ENCODE results near the gene AGBL4. TPM values are rescaled to one million over a fixed set of nuclear protein-coding genes. Genes with fewer than 3 reads are reported as not detected.

Gene AGBL4
- total RNA-seq, 6 experiments from 2014 or later, result not detected

GRCh38 chr1:48750109-48750508 lies 1273.6 kb downstream of the AGBL4 start:
- Mint-ChIP-seq H3K9me3 (peaks cover 70% of the 10 kb centered on the region), H3K4me1 (ENCODE audit: low read depth) (no peaks in the 10 kb centered on the region)

DNA sequence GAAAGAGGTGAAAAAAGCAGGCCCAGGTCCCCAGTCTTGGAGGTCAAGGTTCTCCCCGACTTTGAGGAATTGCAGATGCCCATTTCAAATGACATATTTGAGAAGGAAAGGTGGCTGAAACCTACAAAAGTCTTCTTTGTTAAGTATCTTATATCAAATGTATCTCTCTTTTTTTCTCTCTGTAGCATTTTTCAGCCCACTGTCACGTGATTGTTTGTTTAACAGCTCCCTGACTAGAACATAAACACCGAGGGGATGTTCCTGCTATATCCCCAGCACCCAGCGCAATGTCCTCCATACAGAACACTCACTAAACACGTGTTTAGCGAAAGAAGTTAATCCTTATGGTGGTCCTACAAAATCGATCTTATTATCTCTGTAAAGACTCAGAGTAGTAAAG lies 1274.7 kb downstream of the AGBL4 start:
- TF ChIP-seq, protein P1, sequence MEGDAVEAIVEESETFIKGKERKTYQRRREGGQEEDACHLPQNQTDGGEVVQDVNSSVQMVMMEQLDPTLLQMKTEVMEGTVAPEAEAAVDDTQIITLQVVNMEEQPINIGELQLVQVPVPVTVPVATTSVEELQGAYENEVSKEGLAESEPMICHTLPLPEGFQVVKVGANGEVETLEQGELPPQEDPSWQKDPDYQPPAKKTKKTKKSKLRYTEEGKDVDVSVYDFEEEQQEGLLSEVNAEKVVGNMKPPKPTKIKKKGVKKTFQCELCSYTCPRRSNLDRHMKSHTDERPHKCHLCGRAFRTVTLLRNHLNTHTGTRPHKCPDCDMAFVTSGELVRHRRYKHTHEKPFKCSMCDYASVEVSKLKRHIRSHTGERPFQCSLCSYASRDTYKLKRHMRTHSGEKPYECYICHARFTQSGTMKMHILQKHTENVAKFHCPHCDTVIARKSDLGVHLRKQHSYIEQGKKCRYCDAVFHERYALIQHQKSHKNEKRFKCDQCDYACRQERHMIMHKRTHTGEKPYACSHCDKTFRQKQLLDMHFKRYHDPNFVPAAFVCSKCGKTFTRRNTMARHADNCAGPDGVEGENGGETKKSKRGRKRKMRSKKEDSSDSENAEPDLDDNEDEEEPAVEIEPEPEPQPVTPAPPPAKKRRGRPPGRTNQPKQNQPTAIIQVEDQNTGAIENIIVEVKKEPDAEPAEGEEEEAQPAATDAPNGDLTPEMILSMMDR (IDR thresholded peaks at IDR 0.05), result no peak
- no peaks in the 10 kb centered on the region for H3K27me3 Mint-ChIP-seq (ENCODE audit: insufficient read depth)
- H3K4me1 Mint-ChIP-seq (ENCODE audit: low read depth), result no peaks in the 10 kb centered on the region
- H3K4me3 Mint-ChIP-seq, result no peak overlapping the region
- H3K27ac Mint-ChIP-seq, result no peak overlapping the region
- H3K36me3 Mint-ChIP-seq (ENCODE audit: low read depth), result peaks cover 4% of the 10 kb centered on the region; the same call in 1 of the 2 replicates
- DNase-seq, result no peak
- H3K9me3 Mint-ChIP-seq, result peaks cover 68% of the 10 kb centered on the region

More at GRCh38 chr1:48750109-48750508, 1273.6 kb downstream of the AGBL4 start:
- H3K27ac Mint-ChIP-seq, result no peak overlapping the region
- TF ChIP-seq, protein P1 (IDR thresholded peaks at IDR 0.05), result no peak
- no peak overlapping the region for H3K4me3 Mint-ChIP-seq
- DNase-seq, result no peak
- H3K27me3 Mint-ChIP-seq (ENCODE audit: insufficient read depth), result no peaks in the 10 kb centered on the region
- peaks cover 4% of the 10 kb centered on the region; the same call in 1 of the 2 replicates for H3K36me3 Mint-ChIP-seq (ENCODE audit: low read depth)

DNA sequence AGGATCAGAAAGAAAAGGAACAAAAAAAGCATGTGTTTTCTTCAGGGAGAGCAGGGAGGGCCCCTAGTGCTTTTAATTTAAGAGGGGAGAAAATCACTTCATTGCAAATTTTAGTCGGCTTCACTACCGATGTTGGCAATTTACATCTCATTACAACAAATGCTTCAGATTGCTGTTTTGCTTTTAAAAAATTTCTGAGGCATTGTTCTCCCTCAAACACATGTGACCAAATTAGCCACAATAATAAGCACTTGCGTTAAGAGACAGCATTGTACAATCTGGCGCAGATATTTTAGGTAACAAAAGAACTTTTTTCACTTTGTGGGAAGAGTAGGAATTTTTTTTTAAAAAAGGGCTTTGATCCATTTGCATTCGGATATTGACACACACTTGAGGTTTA lies 1276.8 kb downstream of the AGBL4 start:
- Mint-ChIP-seq H3K36me3 (ENCODE audit: low read depth) (peaks cover 4% of the 10 kb centered on the region; the same call in 1 of the 2 replicates), H3K4me1 (ENCODE audit: low read depth) (no peaks in the 10 kb centered on the region), H3K9me3 (peaks cover 69% of the 10 kb centered on the region), H3K4me3 (no peak overlapping the region), H3K27ac (no peak overlapping the region), H3K27me3 (ENCODE audit: insufficient read depth) (no peaks in the 10 kb centered on the region)
- TF ChIP-seq, protein P1 (IDR thresholded peaks at IDR 0.05), result no peak
- DNase-seq, result no peak

DNA sequence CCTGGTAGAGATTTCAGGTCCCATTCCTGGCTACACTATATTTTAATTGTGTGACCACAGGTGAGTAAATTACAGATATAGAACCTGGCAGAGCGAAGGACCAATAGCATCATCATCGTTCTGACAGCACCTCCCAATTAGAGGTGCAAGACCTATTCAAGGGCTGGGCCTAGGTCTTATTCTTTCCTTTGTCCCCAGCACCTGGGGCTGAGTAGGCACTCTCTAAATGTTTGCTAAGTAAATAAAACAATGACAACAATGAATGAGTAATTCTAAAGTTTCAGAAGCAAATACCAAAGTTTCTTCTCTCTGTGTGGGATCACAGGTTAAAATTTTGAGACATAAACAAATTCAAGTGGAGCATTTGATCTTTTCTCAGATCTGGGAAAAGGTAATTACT lies 1279.7 kb downstream of the AGBL4 start:
- Mint-ChIP-seq H3K9me3 (peaks cover 67% of the 10 kb centered on the region), H3K27ac (no peak overlapping the region), H3K4me1 (ENCODE audit: low read depth) (no peaks in the 10 kb centered on the region), H3K36me3 (ENCODE audit: low read depth) (peaks cover 4% of the 10 kb centered on the region; the same call in 1 of the 2 replicates), H3K27me3 (ENCODE audit: insufficient read depth) (no peaks in the 10 kb centered on the region; the same call in 1 of the 2 replicates), H3K4me3 (no peak overlapping the region)
- no peak for DNase-seq
- TF ChIP-seq, protein P1 (IDR thresholded peaks at IDR 0.05), result no peak

DNA sequence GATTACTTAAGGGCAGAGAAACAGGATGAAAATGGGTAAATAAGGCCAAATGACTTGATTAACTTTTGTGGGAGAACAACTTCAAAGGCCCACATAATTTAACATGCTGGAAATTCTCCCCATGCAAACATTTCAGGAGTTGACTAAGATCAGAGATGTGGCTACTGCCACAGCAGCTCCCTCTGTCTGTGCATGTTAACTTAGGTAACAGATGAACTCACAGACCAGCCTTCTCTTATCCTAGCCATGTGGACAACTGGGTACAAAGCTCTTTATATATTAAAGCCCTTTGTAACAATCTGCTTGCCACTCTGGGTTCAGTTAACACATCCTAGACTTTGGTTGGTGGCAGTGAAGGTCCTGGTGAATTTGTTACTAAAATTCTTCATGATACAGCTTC lies 1280.3 kb downstream of the AGBL4 start:
- TF ChIP-seq, protein P1 (IDR thresholded peaks at IDR 0.05), result no peak
- H3K36me3 Mint-ChIP-seq (ENCODE audit: low read depth), result peaks cover 4% of the 10 kb centered on the region; the same call in 1 of the 2 replicates
- no peaks in the 10 kb centered on the region; the same call in 1 of the 2 replicates for H3K27me3 Mint-ChIP-seq (ENCODE audit: insufficient read depth)
- H3K4me3 Mint-ChIP-seq, result no peak overlapping the region
- H3K9me3 Mint-ChIP-seq, result peaks cover 67% of the 10 kb centered on the region
- H3K27ac Mint-ChIP-seq, result no peak overlapping the region
- H3K4me1 Mint-ChIP-seq (ENCODE audit: low read depth), result no peaks in the 10 kb centered on the region
- no peak for DNase-seq
